ENCODE measurements around the gene C2CD4B.

The C2CD4B gene

GRCh38 chr15:62147551-62147950 is 17.5 kb downstream of the C2CD4B start:
- DNase-seq, result no peak

GRCh38 chr15:62147149-62147548 is 17.9 kb downstream of the C2CD4B start:
- DNase-seq, result no peak

- DNase-seq, result no peak
Measured at GRCh38 chr15:62145015-62145735, 19.9 kb downstream of the C2CD4B start.

GRCh38 chr15:62142736-62143135 is 22.3 kb downstream of the C2CD4B start:
- DNase-seq, result no peak

- DNase-seq, result no peak
Measured at GRCh38 chr15:62141643-62142588, 23.2 kb downstream of the C2CD4B start.

- DNase-seq, result no peak
Measured at GRCh38 chr15:62141200-62141599, 23.9 kb downstream of the C2CD4B start.

- DNase-seq, result no peak
Measured at GRCh38 chr15:62138124-62138523, 27.0 kb downstream of the C2CD4B start.

GRCh38 chr15:62136911-62137865 is 27.9 kb downstream of the C2CD4B start:
- no peak for DNase-seq

GRCh38 chr15:62135532-62136134 is 29.5 kb downstream of the C2CD4B start:
- DNase-seq, result no peak

- no peak for DNase-seq
Measured at GRCh38 chr15:62133141-62133540, 31.9 kb downstream of the C2CD4B start.

- DNase-seq, result no peak
Measured at GRCh38 chr15:62128916-62129315, 36.2 kb downstream of the C2CD4B start.

GRCh38 chr15:62126364-62126763 is 38.7 kb downstream of the C2CD4B start:
- DNase-seq, result no peak

GRCh38 chr15:62125773-62126172 is 39.3 kb downstream of the C2CD4B start:
- DNase-seq, result peak; percentile 17 to 74

- DNase-seq, result peak in 1 of 2 experiments; percentile 23
Measured at GRCh38 chr15:62124973-62125303, 40.1 kb downstream of the C2CD4B start.

- peak; percentile 42 to 86 for DNase-seq
Measured at GRCh38 chr15:62124176-62124972, 40.7 kb downstream of the C2CD4B start.

- DNase-seq, result no peak
Measured at GRCh38 chr15:62122249-62122648, 42.8 kb downstream of the C2CD4B start.

GRCh38 chr15:62121273-62122015 is 43.6 kb downstream of the C2CD4B start:
- DNase-seq, result no peak

- DNase-seq, result no peak
Measured at GRCh38 chr15:62120776-62121175, 44.3 kb downstream of the C2CD4B start.

- DNase-seq, result no peak
Measured at GRCh38 chr15:62119874-62120273, 45.2 kb downstream of the C2CD4B start.

GRCh38 chr15:62119227-62119864 is 45.7 kb downstream of the C2CD4B start:
- DNase-seq, result no peak

Measured in NCI-H2081 (cell line).